ENCODE results near the gene CIRBP.
"Not testable (repeated sequence)": the region's sequence is repeated elsewhere in the genome, so short reads cannot be mapped to it uniquely, and the experiment has no call there.

Gene CIRBP

GRCh38 chr19:1244693-1245451 is 24.3 kb upstream of the CIRBP start:
- DNase-seq (ENCODE audit: low read depth): no peak

- no peak for DNase-seq (ENCODE audit: low read depth)
Measured at GRCh38 chr19:1245494-1246264, 23.5 kb upstream of the CIRBP start.

- not testable (repeated sequence) for DNase-seq (ENCODE audit: low read depth)
Measured at GRCh38 chr19:1246265-1247087, 22.7 kb upstream of the CIRBP start.

GRCh38 chr19:1247748-1248138 is 21.4 kb upstream of the CIRBP start:
- no peak for DNase-seq (ENCODE audit: low read depth)

- no peak for DNase-seq (ENCODE audit: low read depth)
Measured at GRCh38 chr19:1248139-1248785, 20.9 kb upstream of the CIRBP start, which contains the start of gene MIDN. Gene MIDN, plus strand, starts transcription at chr19:1248583. Its CDS starts 1,714 bp downstream, at chr19:1250297.

- peak; percentile 76 for DNase-seq (ENCODE audit: low read depth)
Measured at GRCh38 chr19:1248786-1249297, 20.3 kb upstream of the CIRBP start.

- peak; percentile 92 for DNase-seq (ENCODE audit: low read depth)
Measured at GRCh38 chr19:1249298-1249989, 19.7 kb upstream of the CIRBP start.

- no peak for DNase-seq (ENCODE audit: low read depth)
Measured at GRCh38 chr19:1249990-1250436, 19.1 kb upstream of the CIRBP start.

GRCh38 chr19:1250437-1251260 is 18.5 kb upstream of the CIRBP start:
- DNase-seq (ENCODE audit: low read depth): no peak

- DNase-seq (ENCODE audit: low read depth): no peak
Measured at GRCh38 chr19:1251330-1252220, 17.6 kb upstream of the CIRBP start.

- no peak for DNase-seq (ENCODE audit: low read depth)
Measured at GRCh38 chr19:1252221-1252820, 16.8 kb upstream of the CIRBP start.

GRCh38 chr19:1252821-1253513 is 16.2 kb upstream of the CIRBP start:
- DNase-seq (ENCODE audit: low read depth): no peak

GRCh38 chr19:1253514-1254080 is 15.5 kb upstream of the CIRBP start:
- no peak for DNase-seq (ENCODE audit: low read depth)

GRCh38 chr19:1254081-1254527 is 15.0 kb upstream of the CIRBP start:
- DNase-seq (ENCODE audit: low read depth): no peak

GRCh38 chr19:1254530-1255185 is 14.5 kb upstream of the CIRBP start:
- DNase-seq (ENCODE audit: low read depth): no peak

GRCh38 chr19:1255186-1256161 is 13.7 kb upstream of the CIRBP start:
- no peak for DNase-seq (ENCODE audit: low read depth)
